ENCODE measurements around the gene AP3S2.
"Not testable (repeated sequence)": the region's sequence is repeated elsewhere in the genome, so short reads cannot be mapped to it uniquely, and the experiment has no call there.

Gene AP3S2

DNA sequence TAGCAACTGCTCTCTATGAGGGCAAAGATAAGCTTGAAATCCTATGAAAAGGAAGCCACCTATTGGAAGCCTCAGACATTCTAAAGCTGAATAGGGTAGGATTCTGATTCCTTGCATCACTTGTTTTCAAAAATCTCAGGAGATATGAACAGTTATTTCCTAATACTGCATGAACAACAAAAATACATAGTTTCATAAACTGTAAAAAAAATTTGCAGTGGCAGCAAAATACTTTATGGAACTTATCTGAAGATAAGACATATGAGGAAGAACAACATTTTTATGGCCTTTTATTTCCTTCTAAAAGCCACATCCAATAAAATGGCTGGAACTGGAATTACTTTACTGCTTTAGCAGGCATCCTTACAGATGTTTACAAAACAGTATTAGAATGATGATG, 29.9 kb downstream of the AP3S2 start:
- no peak for DNase-seq

- no peak for DNase-seq
Observed at GRCh38 chr15:89860891-89861290, 32.9 kb downstream of the AP3S2 start.

GRCh38 chr15:89860431-89860830, 33.4 kb downstream of the AP3S2 start:
- no peak for DNase-seq

- no peak for DNase-seq
Observed at GRCh38 chr15:89858661-89859458, 34.9 kb downstream of the AP3S2 start.

- no peak for DNase-seq
Observed at GRCh38 chr15:89857673-89858072, 36.1 kb downstream of the AP3S2 start.

- DNase-seq, result no peak
Observed at GRCh38 chr15:89855948-89856347, 37.8 kb downstream of the AP3S2 start.

- not testable (repeated sequence) for DNase-seq
Observed at GRCh38 chr15:89854863-89855262, 38.9 kb downstream of the AP3S2 start.

DNA sequence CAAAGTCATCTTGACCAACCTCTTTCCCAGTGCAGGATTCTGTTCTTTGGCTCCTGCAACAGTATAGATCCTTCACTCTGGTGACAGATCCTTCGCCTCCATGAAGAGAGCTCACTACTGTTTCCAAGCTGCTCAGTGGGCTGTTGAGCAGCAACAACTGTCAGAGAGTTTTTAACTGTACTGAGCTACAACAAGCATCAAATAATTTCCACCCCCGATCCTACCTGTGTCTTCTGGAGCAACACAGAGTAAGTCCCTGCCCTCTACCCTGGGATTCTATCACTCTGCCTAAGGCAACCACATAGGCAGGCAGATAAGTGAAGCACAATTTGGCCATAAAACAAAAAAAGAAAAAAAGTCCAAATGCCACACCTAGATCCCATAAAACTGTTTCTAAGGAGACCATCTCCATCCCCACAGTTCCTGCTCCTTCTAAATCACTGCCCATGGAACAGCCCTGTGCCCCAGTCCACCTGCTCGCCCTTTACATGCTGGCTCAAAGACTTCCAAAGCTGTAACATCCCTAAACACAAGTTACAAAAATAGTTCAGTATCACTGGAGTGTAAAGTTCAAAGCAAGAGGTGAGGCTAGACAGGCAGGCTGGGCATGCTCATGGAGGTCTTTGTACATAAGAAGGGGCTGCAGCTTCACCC, 41.3 kb downstream of the AP3S2 start:
- DNase-seq, result no peak

DNA sequence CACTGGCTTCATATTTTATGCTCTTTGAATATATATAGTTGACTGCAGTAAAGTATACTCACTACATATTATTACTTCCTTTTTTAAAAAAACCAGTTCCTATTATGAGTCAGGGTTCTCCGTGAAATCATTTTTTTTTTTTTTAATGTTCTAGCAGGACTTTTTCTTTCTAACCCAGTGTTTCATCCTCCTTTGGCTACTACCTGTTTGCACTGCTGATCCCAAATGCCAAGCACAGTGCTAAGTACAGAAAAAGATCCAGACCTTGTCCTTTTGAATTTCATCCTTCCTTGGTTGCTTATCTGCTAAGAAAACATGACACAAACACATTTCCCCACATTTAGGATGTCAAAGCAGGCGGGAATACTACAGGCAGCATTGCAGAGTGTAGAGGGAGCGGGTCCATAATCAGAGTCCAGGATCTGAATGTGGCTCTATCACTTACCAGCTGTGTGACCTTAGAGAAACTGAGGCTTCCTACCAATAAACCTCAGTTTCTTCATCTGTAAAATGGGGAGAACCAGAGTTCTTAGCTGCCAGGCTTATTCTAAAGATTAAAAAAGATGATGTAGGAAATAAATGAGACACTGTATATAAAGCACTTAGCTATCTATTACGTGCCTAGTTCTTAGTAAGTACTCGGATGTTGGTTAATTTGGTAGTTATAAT, 42.0 kb downstream of the AP3S2 start:
- no peak for DNase-seq

- no peak for DNase-seq
Observed at GRCh38 chr15:89848970-89849292, 44.9 kb downstream of the AP3S2 start.

GRCh38 chr15:89847101-89847500, 46.7 kb downstream of the AP3S2 start:
- no peak for DNase-seq

- no peak for DNase-seq
Observed at GRCh38 chr15:89845305-89845893, 48.4 kb downstream of the AP3S2 start.

DNA sequence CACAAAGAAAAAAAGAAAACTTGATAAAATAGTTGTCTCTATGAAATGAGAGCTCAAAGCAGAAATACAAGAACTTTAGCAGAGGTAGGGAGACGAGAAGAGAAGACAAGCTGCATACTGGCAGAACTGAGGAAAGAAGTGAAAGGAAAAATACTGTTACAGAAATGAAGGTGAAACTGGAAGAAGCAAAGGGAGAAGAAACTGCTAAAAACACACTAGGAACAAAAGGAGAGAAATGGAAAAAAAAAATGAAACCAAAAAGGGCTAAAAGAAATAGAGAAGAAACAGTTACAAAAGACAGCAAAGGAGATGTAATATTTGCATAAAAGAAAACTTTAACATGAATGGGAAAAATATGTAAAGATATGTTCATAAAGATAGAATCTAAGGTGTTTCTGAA, 51.8 kb downstream of the AP3S2 start:
- DNase-seq, result no peak

GRCh38 chr15:89841306-89841705, 52.5 kb downstream of the AP3S2 start:
- DNase-seq, result no peak

DNA sequence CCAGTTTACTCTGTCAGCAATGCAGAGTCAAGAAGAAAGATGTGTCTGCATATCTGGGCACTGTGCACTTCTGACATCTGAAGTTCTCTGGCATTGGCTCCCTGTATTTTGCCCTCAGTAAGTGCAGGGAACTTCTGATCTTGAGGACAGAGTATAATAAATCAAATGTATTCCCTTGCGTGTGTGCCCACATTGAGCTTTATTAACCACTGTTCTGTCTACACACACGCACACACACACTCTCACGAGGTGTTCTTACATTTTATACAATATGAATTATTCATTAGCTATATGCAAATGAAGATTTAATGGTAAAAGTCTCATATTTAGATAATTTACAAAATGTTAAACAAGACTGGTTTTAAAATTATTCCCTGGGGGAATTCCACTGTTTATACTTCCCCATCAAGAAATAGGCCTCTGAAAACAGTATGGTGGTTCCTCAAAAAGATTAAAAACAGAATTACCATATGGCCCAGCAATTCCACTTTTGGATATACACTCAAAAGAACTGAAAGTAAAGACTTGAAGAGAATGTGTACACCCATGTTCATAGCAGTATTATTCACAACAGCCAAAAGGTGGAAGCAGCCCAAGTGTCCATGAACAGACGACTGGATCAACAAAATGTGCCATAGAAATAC, 54.5 kb downstream of the AP3S2 start:
- no peak for DNase-seq

GRCh38 chr15:89837830-89838178, 56.0 kb downstream of the AP3S2 start:
- no peak for DNase-seq

DNA sequence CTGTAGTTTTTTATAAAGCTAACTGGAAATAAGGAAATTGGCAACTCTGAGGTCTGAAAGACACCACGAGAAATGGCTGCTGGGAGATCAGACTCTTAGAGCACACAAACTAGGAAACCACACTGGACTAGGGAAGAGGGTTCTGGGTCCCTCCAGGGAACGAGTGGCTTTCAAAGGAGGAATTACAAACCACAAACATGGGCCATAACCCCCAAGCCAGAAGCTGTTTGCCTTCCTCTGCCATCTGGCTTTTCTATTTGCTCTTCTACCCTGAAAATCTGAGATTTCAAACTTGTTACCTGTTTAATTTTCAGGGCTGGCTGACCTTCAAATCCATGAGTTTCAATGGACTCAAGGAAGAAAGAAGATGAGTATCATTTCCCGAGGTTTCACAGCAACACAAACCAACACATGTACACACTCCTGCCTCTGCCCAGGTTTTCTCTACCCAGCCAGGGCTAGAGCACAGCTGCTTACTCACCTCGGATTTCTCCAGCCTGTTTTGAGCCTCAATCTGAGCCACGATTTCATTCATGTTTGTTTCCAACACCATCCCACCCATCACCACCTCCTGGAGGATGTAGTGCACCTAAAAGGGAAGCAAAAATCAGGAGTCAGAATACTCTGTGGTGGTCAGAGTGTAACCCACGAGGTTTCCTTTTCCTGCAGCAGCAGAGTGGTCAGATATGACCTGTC, 56.5 kb downstream of the AP3S2 start:
- no peak for DNase-seq

DNA sequence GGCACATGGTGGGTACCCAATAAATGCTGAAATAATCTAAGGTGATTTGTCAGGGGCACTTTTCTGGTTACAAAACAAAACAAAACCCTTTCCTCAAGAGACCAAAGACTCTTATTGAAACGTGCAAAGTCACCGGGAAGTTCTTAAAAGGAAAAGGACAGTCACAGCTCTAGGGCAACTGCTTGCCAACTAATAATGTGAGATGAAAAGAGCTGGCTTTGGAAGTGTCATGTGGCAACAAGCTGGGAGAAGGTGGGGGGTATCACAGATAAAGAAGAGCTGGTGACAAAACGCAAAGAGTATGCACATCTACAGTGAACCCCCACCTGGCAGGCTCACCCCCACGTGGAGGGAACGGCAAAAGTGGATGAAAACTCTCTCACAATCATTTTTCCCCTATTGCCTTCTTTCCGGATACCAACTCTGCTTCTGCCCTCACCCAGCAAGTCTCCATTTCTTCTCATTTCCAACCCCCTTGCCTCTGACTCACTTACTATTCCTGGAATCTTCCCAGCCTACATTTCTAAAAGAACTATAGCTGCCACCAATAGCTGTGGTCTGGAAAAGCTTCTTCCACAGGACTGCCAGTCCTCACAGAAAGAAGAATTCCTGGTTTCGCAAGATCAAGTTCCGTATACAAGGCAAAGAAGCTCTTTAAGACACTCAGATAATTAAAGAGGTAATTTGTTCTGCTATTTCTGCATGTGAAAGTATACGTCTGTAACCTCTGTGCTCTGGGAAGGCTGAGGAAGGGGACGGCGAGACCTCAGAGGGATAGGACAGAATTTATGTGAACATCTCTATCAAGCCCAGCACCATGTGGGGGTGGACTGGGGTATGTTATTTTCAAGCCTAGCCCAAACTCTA, 57.3 kb downstream of the AP3S2 start:
- no peak for DNase-seq

DNA sequence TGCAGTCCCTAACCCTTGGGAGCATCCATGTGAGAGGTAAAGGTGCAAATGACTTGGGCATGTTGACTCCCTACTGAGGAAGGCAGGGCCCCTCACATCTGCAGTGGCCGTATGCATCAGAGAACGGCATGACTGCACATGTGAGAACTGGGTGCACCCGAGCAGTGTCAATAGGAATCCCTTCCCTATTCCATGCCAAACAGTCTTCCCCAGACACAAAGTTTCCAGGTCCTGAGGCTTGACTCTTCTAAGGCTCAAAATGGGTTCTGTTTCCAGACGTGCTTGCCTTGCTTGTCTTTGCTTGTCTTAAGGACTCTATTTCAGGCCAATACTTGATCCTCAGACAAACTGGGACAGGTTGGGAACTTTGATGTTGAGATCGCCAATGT, 58.6 kb downstream of the AP3S2 start:
- no peak for DNase-seq

DNA sequence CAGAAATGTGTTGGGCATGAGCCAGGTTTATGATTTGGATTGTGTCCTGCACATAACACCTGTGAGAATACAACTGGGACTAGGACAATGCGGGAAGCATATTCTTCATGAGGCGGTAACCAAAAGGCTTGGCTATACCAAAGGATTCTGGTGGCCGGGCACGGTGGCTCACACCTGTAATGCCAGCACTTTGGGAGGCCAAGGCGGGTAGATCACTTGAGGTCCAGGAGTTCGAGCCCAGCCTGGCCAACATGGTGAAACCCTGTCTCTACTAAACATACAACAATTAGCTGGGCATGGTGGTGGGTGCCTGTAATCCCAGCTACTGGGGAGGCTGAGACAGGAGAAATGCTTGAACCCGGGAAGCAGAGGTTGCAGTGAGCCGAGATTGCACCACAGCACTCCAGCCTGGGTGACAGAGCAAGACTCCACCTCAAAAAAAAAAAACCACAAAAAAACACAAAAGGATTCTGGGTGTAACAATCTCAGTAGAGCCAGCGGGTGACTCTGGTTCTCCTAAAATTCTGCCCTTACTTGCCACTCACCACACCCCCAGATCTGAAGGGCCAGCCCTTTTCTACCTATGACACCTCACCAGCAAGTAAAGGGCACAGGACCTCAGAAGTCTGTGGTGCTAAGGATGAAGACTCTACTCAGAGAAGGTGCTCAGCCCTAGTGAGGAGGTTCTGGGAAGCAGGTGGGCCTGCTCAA, 59.2 kb downstream of the AP3S2 start:
- not testable (repeated sequence) for DNase-seq

DNA sequence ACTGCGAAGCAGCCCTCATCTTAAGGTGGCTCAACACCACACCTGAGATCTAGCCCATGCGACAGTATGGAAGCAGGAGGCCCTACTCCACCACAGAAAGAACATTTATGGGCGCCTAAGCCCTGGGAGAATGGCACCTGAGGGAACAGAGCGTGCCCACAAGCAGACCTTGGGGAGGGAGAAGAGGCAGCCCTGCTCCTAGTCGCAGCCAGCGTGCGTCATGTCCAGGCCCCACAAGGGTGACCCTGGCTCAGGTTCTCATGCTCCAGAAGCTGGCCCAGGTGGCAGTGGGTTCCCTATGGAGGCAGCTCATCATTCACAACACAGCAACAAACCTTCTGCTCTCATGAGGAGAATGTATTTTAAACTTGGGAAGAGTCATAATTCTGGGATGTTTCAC, 59.8 kb downstream of the AP3S2 start:
- DNase-seq, result no peak
